IMR-90 (cell line): Measurements from ENCODE around the gene CFAP299.

Source experiments
- BHLHE40 ChIP-seq: fragments of 150-350 bp; IDR thresholded peaks from 2 replicates; pipeline ENCODE4 v1.6.1; 2016; ENCODE audit warnings: mild to moderate bottlenecking, low read depth, low read length
- CEBPB ChIP-seq: IDR thresholded peaks from 2 replicates; pipeline ENCODE4 v1.6.1; 2012; ENCODE audit warnings: low read depth, low read length, improper control_type of control experiment
- CHD1 ChIP-seq: IDR thresholded peaks from 2 replicates; pipeline ENCODE4 v1.6.1; 2012; ENCODE audit warnings: low read depth, low read length, improper control_type of control experiment
- CTCF ChIP-seq: conservative IDR thresholded peaks from 2 replicates; pipeline ENCODE4 v1.5.1; 2012; ENCODE audit warnings: mild to moderate bottlenecking, low read depth, low read length, improper control_type of control experiment
- FOS ChIP-seq: fragments of 150-350 bp; IDR thresholded peaks from 2 replicates; pipeline ENCODE4 v1.6.1; 2016; ENCODE audit warnings: low read depth, low read length
- MAFK ChIP-seq: IDR thresholded peaks from 2 replicates; pipeline ENCODE4 v1.6.1; 2012; ENCODE audit warnings: low read depth, low read length, improper control_type of control experiment
- MAZ ChIP-seq: IDR thresholded peaks from 2 replicates; pipeline ENCODE4 v1.6.1; 2012; ENCODE audit warnings: low read depth, mild to moderate bottlenecking, low read length, improper control_type of control experiment, moderate library complexity, borderline replicate concordance
- NFE2L2 ChIP-seq: fragments of 150-350 bp; IDR thresholded peaks from 2 replicates; pipeline ENCODE4 v1.6.1; 2016; ENCODE audit warnings: low read depth, mild to moderate bottlenecking, low read length
- POLR2A ChIP-seq: IDR thresholded peaks from 2 replicates; pipeline ENCODE4 v1.6.1; 2012; ENCODE audit warnings: mild to moderate bottlenecking, low read depth, low read length
- RAD21 ChIP-seq: IDR thresholded peaks from 2 replicates; pipeline ENCODE4 v1.6.1; 2012; ENCODE audit warnings: low read length, improper control_type of control experiment
- RFX5 ChIP-seq: IDR thresholded peaks from 2 replicates; pipeline ENCODE4 v1.8.0; 2012; ENCODE audit warnings: low read depth, mild to moderate bottlenecking, low read length, moderate library complexity
- SMC3 ChIP-seq: fragments of 150-350 bp; IDR thresholded peaks from 2 replicates; pipeline ENCODE4 v1.6.1; 2016; ENCODE audit warnings: low read depth, mild to moderate bottlenecking, antibody characterized with exemption, low read length, moderate library complexity
- TF ChIP-seq, protein P1 (sequence below): fragments of 150-350 bp; IDR thresholded peaks from 2 replicates; pipeline ENCODE4 v1.6.1; 2016; ENCODE audit warnings: low read depth, mild to moderate bottlenecking, low read length, moderate library complexity, borderline replicate concordance

- TF ChIP-seq BHLHE40 (no peak), CTCF (no peak), POLR2A (no peak), FOS (no peak), MAZ (no peak), NFE2L2 (no peak), SMC3 (no peak), RFX5 (no peak), RAD21 (no peak), MAFK (no peak), CHD1 (no peak), CEBPB (no peak)
- TF ChIP-seq, protein P1, sequence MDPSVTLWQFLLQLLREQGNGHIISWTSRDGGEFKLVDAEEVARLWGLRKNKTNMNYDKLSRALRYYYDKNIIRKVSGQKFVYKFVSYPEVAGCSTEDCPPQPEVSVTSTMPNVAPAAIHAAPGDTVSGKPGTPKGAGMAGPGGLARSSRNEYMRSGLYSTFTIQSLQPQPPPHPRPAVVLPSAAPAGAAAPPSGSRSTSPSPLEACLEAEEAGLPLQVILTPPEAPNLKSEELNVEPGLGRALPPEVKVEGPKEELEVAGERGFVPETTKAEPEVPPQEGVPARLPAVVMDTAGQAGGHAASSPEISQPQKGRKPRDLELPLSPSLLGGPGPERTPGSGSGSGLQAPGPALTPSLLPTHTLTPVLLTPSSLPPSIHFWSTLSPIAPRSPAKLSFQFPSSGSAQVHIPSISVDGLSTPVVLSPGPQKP: no peak
Measured at GRCh38 chr4:80619070-80619674, 283.6 kb downstream of the CFAP299 start.
